Measurements from ENCODE around the gene HPCAL1.

HPCAL1 gene

GRCh38 chr2:10372203-10372861 lies 69.6 kb downstream of the HPCAL1 start:
- no peak for DNase-seq

- DNase-seq = no peak
Measured at GRCh38 chr2:10372862-10373240, 70.1 kb downstream of the HPCAL1 start.

GRCh38 chr2:10373931-10374330 lies 71.2 kb downstream of the HPCAL1 start:
- no peak for DNase-seq

GRCh38 chr2:10374362-10374943 lies 71.7 kb downstream of the HPCAL1 start:
- no peak for DNase-seq

- no peak for DNase-seq
Measured at GRCh38 chr2:10375570-10376281, 73.0 kb downstream of the HPCAL1 start.

- DNase-seq = no peak
Measured at GRCh38 chr2:10377052-10377746, 74.5 kb downstream of the HPCAL1 start.

- no peak for DNase-seq
Measured at GRCh38 chr2:10377747-10378085, 75.0 kb downstream of the HPCAL1 start.

- DNase-seq = no peak
Measured at GRCh38 chr2:10378189-10378588, 75.5 kb downstream of the HPCAL1 start.

- no peak for DNase-seq
Measured at GRCh38 chr2:10380048-10380926, 77.6 kb downstream of the HPCAL1 start.

GRCh38 chr2:10381997-10382353 lies 79.3 kb downstream of the HPCAL1 start:
- DNase-seq = no peak

GRCh38 chr2:10382354-10383061 lies 79.8 kb downstream of the HPCAL1 start:
- no peak for DNase-seq

GRCh38 chr2:10383960-10384734 lies 81.4 kb downstream of the HPCAL1 start:
- DNase-seq = no peak

GRCh38 chr2:10385501-10385900 lies 82.8 kb downstream of the HPCAL1 start:
- DNase-seq = peak; percentile 25

GRCh38 chr2:10385933-10386773 lies 83.4 kb downstream of the HPCAL1 start:
- DNase-seq = peak; percentile 43

GRCh38 chr2:10387033-10387432 lies 84.3 kb downstream of the HPCAL1 start:
- no peak for DNase-seq

- DNase-seq = no peak
Measured at GRCh38 chr2:10388954-10389560, 86.4 kb downstream of the HPCAL1 start.

- DNase-seq = peak; percentile 60
Measured at GRCh38 chr2:10389573-10389972, 86.9 kb downstream of the HPCAL1 start.

- DNase-seq = no peak
Measured at GRCh38 chr2:10390369-10390801, 87.7 kb downstream of the HPCAL1 start.

- DNase-seq = no peak
Measured at GRCh38 chr2:10392100-10392499, 89.4 kb downstream of the HPCAL1 start.

GRCh38 chr2:10392548-10392947 lies 89.8 kb downstream of the HPCAL1 start:
- DNase-seq = no peak

Data from fibroblast of skin of scalp (primary cell).